HG03575 (cell line): Measurements from ENCODE around the gene CCM2.
"Not testable (repeated sequence)": the region's sequence is repeated elsewhere in the genome, so short reads cannot be mapped to it uniquely, and the experiment has no call there.

Source experiments
- ATAC-seq: cut with Tn5 transposase; IDR thresholded peaks from one replicate; pipeline ENCODE4 v1.9.1; 2021; ENCODE audit not compliant: unreplicated experiment, insufficient number of reproducible peaks, low FRiP score; ENCODE audit errors: extremely low read depth

Gene CCM2

DNA sequence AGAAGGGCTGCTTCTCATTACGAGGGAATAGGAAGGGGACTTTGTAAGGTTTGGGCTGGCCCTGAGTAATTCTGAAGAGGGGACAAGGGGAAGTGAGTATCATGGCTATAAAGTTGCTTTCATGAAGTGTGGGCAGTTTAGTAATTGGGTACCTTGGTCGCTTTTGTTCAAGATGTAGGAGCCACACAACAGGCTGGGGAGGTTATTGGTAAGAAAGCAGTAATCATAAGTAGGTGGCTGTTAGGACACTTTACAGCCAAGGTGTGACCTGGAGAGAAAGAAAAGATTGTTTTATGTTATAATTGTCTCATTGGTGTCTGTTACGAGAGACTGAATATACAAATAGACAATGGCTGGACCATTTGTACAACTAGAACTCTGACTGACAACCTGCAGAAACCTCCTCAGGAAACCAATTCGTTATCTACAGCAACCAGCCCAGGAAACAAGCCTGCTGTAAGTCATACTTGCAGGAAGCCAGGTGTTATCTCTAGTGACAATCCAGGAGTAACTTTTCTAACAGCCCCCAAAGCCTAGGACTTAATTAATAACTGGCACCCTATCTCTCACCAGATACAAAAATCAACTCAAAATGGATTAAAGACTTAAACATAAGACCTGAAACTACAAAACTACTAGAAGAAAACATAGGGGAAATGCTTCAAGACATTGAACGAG, 5.0 kb upstream of the CCM2 start:
- ATAC-seq = no peak

DNA sequence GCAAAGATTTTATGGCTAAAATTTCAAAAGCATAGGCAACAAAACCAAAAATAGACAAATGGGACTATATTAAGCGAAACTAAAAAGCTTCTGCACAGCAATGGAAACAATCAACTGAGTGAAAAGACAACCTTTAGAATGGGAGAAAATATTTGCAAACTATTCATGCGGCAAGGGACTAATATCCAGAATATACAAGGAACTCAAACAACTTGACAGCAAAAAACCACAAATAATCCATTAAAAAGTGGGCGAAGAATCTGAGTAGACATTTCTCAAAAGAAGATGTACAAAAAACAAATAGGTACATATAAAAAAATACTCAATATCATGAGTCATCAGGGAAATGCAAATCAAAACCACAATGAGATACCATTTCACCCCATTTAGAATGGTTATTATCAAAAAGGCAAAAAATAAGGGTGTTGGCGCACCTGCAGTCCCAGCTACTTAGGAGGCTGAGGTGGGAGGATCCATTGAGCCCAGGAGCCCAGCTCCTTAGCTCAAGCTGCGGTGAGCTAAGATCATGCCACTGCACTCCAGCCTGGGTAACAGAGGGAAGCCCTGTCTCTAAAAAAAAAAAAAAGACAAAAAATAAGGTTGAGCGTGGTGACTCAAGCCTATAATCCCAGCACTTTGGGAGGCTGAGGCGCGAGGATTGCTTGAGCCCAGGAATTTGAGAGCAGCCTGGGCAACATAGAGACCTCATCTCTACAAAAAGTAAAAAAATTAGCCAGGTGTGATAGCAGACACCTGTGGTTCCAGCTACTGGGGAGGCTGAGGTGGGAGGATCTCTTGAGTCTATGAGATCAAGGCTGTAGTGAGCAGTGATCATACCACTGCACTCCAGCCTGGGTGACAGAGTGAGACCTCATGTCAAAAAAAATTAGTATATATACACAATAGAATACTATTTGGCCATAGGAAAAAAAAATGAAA, 4.2 kb upstream of the CCM2 start:
- no peak for ATAC-seq

DNA sequence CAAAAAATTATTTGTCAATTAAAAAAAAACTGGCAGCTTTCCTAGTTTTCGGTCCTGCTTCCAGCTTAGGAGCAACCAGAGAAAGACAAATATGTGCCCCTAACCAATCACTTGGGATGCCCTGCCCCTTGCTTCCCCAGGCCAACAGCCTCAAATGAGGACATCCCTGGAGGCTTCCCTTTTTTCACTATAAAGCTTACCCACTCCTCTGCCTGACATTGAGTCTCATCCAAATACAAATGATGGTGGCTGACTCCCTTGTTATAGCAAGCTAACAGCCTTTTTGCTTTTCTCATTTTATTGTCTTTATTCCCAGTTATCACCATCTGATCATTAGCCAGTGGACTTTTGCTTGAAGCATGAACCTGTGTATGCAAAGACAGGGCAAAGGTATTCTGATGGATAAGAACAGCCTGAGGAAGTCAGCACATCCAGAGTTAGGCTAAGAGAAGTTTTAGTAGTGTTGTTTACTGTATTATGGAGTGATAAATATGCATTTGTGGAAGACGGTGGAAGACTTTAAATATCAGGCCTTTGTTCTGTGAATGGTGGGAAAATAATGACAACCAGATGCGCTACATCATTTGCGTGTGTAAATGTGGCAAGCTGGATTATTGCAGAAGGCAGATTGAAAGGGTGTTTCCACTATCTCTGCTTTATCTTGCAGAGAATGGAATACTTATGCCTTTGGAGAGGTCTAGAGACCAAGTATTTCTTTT, 1.7 kb upstream of the CCM2 start:
- no peak for ATAC-seq

DNA sequence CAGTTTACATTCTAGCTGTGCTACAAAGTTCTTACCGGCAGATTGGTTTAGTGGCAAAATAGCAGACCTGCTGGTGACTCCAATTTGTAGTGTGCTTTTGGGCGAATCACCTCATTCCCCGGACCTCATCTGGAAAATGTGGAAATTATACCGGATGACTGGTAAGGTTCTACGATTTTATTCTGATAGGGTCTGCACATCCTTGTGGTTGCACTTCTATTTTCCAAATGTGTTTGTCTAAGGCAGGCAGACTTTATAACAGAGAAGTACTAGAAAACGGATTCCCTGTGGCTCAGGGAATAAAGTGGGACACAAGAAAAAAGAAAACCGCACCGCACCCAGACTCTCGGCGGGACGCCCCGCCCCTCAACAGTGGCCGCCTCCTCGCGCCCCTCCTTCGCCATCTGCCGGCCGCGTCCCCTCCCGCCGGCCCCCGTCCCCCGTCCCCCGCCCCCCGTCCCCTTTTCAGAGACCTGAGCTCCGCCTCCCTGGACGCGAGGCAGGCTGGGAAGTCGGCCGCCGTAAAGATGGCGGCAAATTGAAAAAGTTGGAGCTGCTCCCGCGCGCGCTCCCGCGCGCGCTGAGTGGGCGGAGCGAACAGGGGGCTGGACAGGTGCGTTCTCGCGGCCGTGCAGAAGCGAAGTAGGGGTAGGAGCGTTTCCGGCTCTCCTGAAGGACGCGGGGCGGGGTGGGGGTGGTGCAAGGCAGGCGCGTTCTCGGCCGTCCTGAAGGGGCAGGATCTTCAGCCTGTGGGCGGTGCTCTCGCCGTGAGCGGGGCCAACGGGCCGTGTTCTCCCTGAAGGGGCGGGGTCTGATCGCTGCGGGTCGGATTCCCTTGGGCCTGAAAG, 532 bp upstream of the CCM2 start:
- ATAC-seq = no peak

DNA sequence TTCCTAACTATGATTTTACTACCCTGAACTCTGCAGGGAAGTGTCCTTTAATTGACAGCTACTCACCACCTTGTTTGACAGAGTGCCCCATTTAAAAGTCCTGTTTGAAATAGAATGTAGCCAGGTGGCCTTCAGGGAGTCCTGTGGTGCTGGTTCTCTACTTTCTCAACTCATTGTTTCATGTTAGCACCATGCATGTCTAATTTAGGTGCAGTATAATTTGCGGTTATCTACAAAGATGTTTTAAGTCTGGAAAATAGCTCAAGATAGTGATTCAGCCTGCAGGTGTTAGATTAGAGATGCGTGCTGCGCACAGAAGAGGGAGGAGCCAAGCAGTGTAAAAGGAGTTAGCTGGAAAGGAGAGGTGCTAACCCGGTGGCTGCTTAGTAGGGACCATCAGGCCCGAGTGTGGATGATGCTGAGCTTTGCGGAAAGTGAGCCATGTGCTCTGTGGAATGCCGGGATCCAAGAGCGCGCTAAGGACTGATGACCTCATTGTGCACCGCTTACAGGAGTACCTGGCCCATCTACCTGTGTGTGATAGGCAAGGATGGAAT, 1.2 kb downstream of the CCM2 start:
- peak; percentile 31 for ATAC-seq

DNA sequence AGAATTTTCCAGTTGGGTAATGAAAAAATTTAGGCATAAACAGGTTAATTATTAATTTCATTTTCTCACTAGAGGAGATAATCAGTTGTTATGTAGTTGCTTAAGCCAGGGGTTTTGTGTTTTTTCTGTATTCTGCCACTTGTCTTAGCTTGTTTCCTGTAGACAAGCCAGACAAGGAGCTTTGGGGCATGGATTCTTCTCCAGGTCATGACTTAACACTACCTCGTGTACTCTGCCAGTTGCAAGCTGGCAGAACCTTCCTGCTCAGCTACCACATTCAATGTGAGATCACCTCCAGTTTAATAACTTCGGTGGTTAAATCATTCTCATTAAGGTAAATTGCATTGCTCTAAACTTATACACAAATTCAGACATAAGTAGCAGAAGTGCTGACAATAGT, 1.8 kb downstream of the CCM2 start:
- ATAC-seq = no peak

DNA sequence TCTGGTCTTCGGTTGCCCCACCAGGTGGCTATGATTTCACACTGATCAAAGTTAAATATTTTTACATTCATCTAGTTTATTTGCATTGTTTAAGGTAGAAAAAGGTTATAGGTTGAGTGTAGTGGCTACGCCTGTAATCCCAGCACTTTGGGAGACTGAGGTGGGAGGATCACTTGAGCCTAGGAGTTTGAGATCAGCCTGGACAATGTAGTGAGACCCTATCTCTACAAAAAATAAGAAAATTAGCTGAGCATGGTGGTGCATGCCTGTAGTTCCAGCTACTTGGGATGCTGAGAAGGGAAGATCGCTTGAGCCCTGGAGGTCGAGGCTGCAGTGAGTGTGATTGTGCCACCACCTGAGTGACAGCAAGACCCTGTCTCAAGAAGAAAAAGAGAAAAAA, 3.8 kb downstream of the CCM2 start:
- no peak for ATAC-seq

DNA sequence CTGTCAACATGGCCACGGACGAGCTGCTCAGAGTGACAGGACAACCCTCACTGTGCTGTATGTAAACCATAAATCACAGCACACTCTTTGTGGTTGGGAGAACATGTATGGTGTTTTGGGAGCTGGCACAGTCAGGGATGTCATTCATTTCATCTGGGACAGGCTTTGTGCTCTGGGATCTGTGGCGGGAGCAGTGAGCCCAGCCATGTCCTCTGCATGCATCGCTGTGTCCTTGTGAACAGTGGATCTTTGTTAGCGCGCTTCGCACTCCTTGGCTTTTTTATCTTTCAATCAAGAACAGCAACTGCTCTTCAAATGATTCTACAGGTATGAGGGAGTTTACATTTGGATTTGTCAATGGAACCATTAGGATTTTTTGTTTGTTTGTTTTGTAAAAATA, 7.1 kb downstream of the CCM2 start:
- no peak for ATAC-seq

DNA sequence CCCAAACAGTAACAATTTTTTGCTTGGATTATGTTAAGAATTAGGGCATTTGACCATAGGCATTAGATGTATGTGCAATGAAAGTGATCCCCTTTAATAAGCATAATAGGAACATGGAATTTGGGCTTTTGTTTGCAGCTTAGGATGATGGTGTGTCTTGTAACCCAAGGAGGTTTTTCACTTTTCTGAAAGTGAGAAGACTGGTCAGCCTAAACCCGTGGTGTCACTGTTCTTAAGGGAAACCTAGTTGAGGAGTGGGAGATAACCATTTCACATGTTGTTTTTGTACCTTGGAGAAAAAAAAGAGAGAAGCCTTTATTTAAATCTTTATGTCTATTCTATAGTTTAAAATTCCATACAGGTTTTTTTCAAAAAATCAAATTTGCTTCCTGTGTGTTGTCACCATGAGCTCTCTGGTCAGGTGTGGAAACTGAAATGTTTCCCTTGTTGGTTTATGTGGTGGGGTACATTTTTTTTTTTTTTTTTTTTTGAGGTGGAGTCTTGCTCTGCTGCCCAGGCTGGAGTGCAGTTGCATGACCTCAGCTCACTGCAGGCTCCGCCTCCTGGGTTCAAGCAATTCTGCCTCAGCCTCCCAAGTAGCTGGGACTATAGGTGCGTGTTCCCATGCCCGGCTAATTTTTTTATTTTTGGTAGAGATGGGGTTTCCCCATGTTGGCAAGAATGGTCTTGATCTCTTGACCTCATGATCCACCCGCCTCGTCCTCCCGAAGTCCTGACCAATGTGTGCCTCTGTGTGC, 7.7 kb downstream of the CCM2 start:
- ATAC-seq = no peak

DNA sequence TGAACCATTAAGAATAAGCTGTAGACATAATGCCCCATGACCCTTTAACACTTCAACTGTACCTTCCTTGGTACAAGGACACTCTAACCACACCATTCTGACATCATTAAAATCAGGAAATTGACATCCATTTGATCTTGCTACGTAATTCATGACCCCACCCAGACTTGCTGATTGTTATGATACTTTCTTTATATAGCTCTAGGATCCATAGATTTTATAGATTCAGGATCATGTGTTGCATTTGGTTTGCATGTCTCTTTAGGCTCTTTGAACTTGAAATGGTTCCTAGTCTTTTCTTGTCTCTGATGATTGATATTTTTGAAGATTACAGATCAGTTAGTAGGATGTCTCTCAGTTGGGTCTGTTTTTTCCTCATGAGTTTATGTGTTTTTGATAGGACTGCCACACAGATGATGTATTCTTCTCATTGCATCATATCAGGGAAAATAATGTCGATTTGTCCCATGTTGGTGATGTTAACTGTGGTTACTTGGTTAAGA, 13.5 kb downstream of the CCM2 start:
- ATAC-seq = no peak

DNA sequence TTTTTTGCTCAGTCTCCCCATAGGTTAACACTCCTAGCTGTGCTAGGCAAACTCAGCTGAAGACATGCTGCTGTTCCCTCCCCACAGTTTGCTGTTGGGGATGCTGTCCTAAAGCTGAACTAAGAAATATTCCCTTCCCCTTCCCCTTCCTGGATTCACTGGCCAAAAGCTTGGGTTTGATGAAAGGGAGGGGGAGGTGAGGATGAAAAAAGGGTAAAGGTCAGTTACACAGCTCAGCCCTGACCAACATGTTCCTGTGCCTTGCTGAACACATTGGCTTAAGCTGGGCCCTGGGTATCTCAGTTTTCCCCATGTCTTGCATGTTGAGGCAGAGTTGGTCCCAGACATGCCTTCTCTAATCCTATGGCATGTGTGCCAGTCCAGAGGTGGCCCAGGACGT, 15.3 kb downstream of the CCM2 start:
- no peak for ATAC-seq

DNA sequence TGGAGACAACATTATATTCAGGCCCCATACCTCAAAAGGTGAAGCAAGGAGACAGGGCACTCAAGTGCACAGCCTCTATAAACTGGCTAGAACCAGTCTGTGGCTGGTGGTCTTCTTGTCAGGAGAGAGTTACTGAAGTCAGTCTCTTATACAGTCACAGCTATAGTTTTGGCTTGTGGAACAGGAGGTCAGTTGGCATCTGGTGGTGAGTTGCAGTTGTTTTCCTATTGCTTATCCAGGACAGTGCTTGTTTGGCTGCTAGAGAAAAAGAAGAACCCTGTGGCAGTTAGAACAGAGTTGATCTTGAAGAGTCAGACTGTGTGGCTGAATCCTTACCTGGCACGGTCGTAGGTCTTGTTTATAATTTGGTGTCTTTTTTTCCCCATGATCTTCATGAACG, 17.3 kb downstream of the CCM2 start:
- ATAC-seq = no peak

DNA sequence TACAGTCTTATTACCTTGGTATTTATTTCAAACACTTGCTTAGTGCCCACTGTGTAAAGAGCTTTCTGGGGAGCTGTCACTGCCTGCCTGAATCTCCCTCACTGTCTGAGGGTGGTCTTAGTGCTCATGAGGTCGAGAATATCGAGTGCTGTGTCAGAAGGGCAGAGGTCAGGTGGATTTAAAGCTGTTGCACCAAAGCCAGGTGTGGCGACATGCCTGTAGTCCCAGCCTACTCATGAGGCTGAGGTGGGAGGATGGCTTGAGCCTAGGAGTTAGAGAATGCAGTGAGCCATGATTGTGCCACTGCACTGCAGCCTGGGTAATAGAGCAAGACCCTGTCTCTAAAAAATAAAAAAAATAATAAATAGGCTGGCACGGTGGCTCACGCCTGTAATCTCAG, 20.9 kb downstream of the CCM2 start:
- no peak for ATAC-seq

DNA sequence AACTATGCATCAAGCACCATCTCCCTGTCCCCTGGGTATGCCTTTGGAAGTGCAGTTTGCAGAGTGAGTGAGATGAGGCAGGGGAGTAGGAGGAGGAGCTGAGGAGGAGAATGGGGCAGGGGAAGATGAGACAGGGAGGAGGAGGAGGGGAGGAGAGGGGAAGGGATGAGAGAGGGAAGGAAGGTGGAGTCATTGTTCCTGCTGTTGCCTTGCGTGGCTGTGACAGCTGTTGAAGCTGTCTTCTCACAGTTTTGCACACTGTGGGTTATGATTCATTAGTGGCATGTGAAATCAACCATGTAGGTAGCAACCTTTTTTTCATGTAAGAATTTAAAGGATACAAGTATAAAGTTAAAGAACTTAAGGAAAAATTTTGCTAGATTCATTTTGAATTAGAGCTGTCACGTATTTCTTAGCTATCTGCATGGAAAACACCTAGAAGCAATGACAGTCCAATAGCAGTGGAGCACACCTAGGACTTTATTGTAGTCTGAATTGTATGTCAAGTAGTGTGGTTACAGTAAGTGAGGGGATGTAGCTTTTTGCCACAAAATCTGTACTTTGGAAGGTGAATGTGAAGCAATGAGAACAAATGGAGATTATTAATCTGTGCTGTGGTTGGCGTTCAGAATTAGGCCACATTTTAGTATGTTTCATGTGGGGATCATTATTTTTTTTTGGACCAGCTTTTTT, 21.7 kb downstream of the CCM2 start:
- ATAC-seq = no peak

DNA sequence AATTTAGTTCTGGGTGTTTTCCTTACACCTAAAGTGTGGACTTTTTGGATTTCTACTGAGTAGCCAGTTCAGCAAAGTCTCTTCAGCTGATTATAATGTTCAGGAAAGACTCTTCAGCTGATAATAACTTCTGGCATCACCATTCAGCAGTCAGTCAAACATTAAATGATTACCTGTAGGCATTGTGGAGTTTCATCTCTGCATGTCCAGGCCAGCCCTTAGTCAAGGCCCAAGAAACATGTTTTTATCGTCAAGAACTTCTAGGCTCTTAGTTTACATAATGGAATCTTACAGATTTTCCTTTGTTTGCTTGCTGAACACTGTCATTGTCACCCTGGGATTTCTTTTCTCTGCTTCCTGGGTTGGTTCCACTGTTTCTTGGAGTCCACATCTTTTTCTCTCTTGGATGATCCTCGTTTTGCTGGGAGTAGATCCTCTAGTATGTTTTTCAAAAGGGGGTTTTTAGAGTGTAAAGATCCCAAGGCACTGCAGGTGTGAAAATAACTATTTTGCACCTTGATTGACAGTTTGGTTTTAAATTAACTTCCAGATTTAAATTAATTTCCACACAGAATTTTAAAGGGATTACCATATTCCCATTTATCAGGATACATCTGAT, 24.2 kb downstream of the CCM2 start:
- ATAC-seq = no peak

DNA sequence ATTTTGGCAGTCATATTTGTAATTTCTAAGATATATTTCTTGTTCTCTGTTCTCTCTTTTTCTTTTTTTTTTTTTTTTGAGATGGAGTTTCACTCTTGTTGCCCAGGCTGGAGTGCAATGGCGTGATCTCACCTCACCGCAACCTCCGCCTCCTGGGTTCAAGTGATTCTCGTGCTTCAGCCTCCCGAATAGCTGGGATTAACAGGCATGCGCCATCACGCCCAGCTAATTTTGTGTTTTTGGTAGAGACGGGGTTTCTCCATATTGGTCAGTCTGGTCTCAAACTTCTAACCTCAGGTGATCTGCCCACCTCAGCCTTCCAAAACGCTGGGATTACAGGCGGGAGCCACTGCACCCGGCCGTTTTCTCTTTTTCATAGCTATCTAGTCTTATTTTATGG, 25.5 kb downstream of the CCM2 start:
- not testable (repeated sequence) for ATAC-seq

DNA sequence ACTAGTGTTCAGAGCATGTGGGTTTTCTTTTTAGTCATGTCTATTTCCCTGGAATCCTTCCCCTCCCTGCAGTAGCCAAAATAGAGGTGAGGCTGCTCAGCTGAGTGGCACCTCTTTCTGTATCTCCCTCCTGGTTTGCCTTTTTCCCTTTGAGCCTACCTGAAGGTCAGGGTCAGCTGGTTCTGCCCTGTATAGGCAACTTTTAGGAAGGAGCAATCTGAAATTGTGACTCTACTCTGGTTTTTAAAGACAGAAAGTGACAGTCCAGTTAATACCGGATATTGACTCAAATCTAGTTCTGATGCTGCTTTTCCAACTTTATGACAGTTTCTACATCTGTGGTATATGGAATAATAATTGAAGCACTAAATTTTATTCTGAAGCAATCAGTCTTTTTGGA, 26.0 kb downstream of the CCM2 start:
- ATAC-seq = no peak
